Left ventricle myocardium inferior (tissue), 1 donor: ENCODE data around the gene MAML3. TPM values are rescaled to one million over a fixed set of nuclear protein-coding genes. Genes with fewer than 3 reads are reported as not detected.

Experiments
- DNase-seq: peaks from one replicate; pipeline ENCODE4 v3.0.0-alpha.2; 2020
- H3K27ac ChIP-seq: fragments of 200-600 bp; replicated peaks from 2 replicates; pipeline ENCODE4 v1.8.0; 2021
- H3K27me3 ChIP-seq: fragments of 200-600 bp; 2 replicates; pipeline ENCODE4 v1.8.0; 2021; ENCODE audit warnings: low read depth
- H3K36me3 ChIP-seq: fragments of 200-600 bp; 2 replicates; pipeline ENCODE4 v1.8.0; 2021
- H3K4me1 ChIP-seq: fragments of 200-600 bp; 2 replicates; pipeline ENCODE4 v1.8.0; 2021
- H3K4me3 ChIP-seq: fragments of 200-600 bp; 2 replicates; pipeline ENCODE4 v1.8.0; 2021; ENCODE audit warnings: mild to moderate bottlenecking, moderate library complexity
- H3K9me3 ChIP-seq: fragments of 200-600 bp; replicated peaks from 2 replicates; pipeline ENCODE4 v1.8.0; 2021
- CTCF ChIP-seq: fragments of 200-600 bp; IDR thresholded peaks from 2 replicates; pipeline ENCODE4 v1.8.0; 2021; ENCODE audit warnings: antibody characterized with exemption, mild to moderate bottlenecking, borderline replicate concordance
- intact Hi-C: fragments of 100-400 bp; cut with micrococcal nuclease; formaldehyde crosslinking; loops from one replicate; pipeline ENCODE4 v1.11.0; 2022
- total RNA-seq: library from RNA; stranded (reverse); fragmentation: NEBNext Ultra II Directional; extraction: Animal tissue kit (Norgen Biotek cat#: 25700); gene quantifications from one replicate; pipeline ENCODE4 v1.2.1, GENCODE V29; 2021
- donor health status: DM: no; HTN: yes; CAD: no; lungs with severe emphysema.

MAML3 gene
- total RNA-seq, 1 donor from 2014 or later: 2.6 TPM

- no peak for DNase-seq
- H3K4me1 ChIP-seq: peaks cover 22% of the 10 kb centered on the region
- TF ChIP-seq CTCF: no peak
- no peaks in the 10 kb centered on the region for H3K27me3 ChIP-seq
- H3K36me3 ChIP-seq: no peaks in the 10 kb centered on the region
- intact Hi-C loops: no loop called here
- H3K27ac ChIP-seq: no peak overlapping the region
- H3K9me3 ChIP-seq: no peaks in the 10 kb centered on the region
- no peak overlapping the region for H3K4me3 ChIP-seq
Measured at GRCh38 chr4:139841464-139842195, 312.4 kb downstream of the MAML3 start.

- Histone ChIP-seq H3K9me3 (no peaks in the 10 kb centered on the region), H3K4me3 (no peak overlapping the region), H3K36me3 (no peaks in the 10 kb centered on the region), H3K4me1 (peaks cover 22% of the 10 kb centered on the region), H3K27ac (no peak overlapping the region), H3K27me3 (no peaks in the 10 kb centered on the region)
- no peak for TF ChIP-seq CTCF
- intact Hi-C loops: no loop called here
- no peak for DNase-seq
Measured at GRCh38 chr4:139840773-139841172, 313.2 kb downstream of the MAML3 start.

DNA sequence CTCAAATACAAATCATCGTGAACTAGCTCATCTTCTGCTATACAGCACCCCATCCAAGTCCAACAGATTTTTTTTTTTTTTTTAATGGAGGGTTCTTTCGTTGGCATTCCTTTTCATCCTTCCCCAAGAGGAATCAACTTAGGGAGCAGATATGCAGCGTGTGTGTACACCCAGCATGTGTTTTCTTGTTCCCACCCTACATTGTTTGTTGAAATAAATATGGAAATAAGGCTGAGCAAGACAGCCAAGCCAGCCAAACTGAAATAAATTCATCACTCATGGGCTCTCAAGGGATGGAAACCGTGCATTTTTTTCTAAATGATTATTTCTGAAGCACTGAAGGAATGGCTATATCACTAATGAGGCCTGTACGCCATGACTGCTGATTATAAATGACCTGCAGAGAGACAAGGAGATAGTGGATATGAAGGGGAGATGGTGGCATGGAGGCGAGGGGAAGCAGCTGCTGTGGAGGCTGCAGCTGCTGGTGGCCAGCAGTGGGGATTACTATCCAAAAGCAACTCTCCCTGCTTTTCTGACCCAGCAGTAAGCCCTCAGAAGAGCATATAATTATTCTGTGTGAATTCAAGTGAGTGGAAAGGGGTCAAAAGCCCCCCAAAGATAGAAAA is 314.5 kb downstream of the MAML3 start:
- H3K27me3 ChIP-seq: no peaks in the 10 kb centered on the region
- H3K4me3 ChIP-seq: no peak overlapping the region
- no peak for DNase-seq
- no peak for TF ChIP-seq CTCF
- H3K9me3 ChIP-seq: no peaks in the 10 kb centered on the region
- H3K36me3 ChIP-seq: no peaks in the 10 kb centered on the region
- intact Hi-C loops: no loop called here
- H3K27ac ChIP-seq: no peak overlapping the region
- peaks cover 30% of the 10 kb centered on the region for H3K4me1 ChIP-seq

DNA sequence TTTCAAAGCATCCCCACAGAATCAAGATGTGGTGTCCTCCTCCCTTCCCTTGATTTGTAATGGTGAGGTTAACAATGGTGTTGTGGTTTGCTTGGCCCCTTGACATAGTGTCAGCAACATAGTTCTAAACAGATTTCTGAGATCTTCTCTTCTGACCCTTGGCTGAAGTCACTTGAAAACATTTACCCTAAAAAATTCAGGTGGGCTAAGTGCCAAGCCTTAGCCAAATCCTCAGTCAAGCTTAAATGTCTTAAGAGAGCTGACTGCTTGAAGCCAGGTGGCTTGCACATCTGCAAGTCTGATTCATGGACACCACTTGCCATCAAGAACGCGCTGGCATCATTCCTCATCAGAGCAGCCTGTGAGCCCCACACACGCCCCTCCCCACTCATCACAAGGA is 315.2 kb downstream of the MAML3 start:
- intact Hi-C loops: no loop called here
- no peak for TF ChIP-seq CTCF
- Histone ChIP-seq H3K9me3 (no peaks in the 10 kb centered on the region), H3K4me1 (peaks cover 35% of the 10 kb centered on the region), H3K4me3 (no peak overlapping the region), H3K27me3 (no peaks in the 10 kb centered on the region), H3K36me3 (no peaks in the 10 kb centered on the region), H3K27ac (no peak overlapping the region)
- DNase-seq: no peak

- no peak overlapping the region for H3K27ac ChIP-seq
- H3K9me3 ChIP-seq: no peaks in the 10 kb centered on the region
- peaks cover 22% of the 10 kb centered on the region for H3K4me1 ChIP-seq
- H3K4me3 ChIP-seq: no peak overlapping the region
- intact Hi-C loops: no loop called here
- H3K36me3 ChIP-seq: no peaks in the 10 kb centered on the region
- TF ChIP-seq CTCF: no peak
- H3K27me3 ChIP-seq: no peaks in the 10 kb centered on the region
- no peak for DNase-seq
Measured at GRCh38 chr4:139834981-139835391, 319.0 kb downstream of the MAML3 start.
